CMK (cell line): ENCODE data around the gene SPDEF.

Experiments
- DNase-seq: peaks from one replicate; pipeline ENCODE4 v3.0.0-alpha.2; 2010; ENCODE audit warnings: low read depth

The SPDEF gene

DNA sequence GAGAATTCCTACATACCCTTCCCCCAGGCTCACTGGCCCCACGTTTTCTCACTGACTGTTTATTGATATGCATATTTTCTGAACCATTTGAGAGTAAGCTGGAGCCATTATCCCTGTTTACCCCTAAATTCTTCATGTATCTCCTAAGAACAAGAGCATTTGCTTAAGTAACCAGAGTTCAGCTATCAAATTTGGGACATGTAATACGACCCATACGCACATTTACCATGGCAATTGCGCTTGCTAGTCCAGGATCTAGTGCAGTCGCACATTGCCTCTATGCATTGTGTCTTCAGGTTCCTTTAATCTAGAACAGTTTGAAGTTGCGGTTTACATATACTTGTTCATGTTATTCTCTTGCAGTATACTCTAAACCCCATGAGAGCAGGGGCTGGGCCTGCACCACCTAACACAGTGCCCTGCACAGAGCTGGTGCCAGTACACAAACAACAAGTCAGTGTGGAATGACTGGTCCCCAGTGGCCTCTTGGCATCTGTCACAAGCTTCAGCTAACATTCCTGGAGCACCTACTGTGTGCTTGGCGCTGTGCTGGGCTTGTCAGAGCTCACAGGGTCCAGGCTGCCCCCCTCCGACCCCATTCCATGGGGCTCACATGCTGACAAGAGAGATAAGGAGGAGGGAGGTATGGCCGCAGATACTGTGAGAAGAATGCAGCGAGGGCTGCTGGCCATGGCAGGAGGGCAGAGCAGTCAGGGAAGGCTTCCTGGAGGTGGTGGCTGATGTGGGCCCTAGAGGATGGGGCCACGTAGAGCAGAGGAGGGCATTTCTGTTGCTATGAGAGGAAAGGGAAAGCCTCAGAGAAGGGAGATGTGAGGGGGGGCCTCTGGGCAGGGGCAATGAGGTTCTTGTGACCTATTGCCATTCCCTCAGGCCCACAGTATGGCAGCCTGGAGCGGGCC is 28.1 kb downstream of the SPDEF start:
- no peak for DNase-seq

DNA sequence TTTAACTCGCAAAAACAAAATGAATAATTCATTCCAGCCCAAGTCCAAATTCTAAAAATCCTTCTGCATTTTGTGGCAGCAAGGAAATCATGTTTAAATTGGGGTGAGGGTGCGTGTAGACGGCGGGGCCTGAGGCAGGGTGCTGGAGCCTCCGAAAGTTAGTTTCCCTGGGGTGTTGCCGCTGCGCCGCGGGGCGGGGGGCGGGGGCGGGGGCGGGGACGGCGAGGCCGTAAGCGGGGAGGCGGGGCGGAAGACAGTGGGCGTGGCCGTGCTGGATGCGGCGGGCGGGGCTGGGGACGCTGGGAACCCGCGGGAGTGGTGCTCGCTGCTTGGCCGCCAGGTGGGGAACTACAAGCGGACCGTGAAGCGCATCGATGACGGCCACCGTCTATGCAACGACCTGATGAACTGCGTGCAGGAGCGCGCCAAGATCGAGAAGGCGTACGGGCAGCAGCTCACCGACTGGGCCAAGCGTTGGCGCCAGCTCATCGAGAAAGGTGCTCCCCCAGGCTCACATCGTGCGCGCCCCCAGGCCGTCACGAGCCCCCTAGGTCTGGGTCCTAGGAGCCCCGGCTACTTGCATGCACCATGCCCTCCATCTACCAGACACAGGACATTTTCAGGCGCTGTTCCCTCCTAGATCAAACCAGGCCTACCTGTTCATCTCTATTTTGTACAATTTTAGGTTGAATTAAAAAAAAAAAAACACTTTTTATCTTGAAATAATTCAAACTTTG is 29.0 kb downstream of the SPDEF start:
- peak; percentile 78 for DNase-seq

DNA sequence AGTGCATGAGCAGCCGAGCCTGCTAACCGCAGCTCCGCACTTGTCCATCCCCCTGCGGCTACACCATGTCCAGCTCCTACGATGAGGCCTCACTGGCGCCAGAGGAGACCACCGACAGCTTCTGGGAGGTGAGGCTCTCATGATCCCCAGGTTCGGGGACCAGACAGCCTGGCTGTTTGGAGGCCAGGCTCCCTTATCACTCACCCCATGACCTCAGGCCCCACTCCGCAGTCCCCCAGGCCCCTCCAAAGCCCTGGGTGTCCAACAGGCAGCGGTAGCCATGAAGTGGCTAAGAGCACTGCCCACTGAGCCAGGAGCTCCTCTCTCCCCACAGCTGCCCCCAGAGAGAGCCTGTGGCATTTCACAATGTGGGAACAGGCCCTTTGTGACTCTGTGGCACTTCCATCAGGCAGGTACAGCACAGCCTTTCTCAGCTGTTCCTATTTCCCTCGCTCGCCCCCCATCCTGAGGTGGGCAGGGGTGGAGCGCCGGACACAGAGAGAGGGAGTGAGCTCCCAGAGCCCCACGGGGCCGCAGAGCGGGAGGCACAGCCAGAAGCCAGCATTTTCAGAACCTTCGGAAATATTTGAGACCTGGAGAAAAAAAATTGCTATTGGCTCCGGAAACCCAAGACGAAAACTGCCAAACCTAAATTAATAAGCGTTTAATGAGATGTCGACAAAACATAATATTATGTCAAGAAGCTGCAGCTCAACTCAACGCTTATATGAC is 29.7 kb downstream of the SPDEF start:
- DNase-seq, result no peak

DNA sequence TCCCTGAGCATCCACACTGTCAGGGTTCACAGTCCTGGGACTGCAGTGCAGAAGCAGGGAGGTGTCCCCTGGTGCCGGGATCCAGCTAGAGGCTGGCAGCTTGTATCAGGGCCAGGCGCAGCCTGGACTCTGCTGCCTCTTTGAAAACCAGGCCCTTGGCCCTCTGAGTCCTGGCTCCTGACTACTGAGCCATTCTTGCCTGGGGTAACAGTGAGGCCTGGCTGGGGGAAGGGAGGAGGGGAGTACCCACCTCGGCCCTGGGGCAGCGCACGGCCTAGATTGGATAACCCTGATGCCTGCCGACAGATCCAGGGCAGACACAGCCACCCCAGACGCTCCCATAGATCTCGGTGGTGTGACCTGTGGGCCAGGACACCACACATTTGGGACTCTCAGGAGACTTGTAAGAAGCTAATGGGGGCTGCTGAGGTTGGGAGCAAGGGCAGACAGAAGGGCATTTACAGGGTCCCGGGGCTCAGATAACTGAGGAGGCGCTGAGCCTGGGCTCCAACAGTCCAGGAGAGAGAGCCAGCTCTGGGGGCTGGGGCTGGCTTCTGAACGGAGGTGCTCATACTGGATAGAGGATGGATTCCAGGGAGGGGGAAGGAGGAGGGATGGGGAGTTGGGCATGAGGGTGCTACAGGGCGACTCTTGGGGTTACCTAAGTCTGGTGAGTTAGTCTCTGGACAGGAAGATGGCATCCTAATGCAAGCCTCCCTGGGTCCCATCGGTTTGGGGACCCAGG is 30.5 kb downstream of the SPDEF start:
- no peak for DNase-seq

DNA sequence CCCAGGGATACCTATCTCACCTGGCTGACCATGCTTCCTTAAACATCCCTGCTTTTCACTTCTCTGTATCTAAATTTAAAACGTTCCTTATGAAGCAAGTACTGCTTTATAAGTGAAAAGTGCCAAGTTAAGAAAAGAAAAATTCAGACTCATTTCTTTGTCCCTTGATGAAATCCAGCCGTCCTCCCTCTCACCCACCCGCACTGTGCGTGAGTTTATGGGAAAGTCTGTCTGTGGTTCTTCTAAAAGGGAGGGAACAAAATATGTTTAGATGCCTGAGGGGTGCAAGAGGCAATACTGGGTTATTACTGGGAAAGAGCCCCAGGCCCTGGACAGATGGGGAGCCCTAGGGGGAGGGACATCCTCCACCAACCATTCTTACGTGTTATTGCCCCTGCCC is 31.2 kb downstream of the SPDEF start:
- DNase-seq, result no peak

DNA sequence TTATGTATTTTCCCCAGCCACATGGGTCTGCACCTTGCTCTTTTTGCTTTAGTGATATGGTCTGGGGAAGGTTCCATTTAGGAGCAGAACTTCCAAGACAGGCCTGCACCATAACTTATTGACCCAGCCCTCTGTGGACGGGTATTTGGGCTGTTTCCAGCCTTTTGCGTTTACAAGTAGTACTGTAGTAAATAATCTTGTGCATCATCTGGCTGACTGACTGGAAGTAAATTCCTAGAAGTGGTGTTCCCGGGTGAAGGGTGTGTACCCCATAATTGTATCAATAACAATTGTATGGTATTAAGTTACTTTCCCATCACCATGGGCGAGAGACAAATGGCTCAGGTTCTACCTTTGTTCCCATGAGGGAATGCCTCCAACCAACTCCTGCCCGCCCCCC is 31.6 kb downstream of the SPDEF start:
- no peak for DNase-seq

DNA sequence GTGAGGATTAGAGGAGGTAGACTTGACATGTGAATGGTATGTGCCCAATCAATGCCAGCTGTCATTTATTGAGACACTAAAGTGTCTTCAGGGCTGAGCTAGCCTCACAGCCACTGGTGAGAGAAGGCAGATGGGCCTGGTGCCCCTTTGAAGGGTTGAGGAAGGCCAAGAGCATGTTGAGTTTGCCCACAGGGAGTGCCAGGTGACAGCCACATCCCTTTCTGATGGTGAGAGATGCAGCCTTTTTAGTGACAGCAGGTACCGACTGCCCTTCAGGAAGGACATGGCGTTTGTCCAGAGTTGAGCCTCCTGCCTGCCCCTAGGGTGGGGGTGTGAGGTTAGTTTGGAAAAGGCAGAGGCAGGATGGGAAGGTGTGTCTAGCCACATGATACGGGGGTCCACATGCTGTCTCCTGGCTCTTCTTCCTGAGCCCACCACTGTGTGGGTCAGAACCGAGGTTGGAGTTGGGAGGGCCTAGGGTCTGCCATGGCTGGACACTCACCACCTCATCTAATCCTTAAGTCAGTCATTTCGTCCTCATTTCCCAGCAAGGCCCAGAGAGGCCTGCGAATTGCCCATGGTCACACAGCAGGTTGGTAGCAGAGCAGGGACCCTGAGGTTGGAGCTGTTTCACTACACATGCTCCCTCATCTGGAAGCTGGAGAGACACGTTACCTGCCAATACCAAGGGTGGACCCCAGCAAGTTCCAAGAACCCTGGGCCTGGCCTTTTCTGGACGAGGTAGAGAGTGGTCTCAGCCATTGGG is 32.5 kb downstream of the SPDEF start:
- no peak for DNase-seq

DNA sequence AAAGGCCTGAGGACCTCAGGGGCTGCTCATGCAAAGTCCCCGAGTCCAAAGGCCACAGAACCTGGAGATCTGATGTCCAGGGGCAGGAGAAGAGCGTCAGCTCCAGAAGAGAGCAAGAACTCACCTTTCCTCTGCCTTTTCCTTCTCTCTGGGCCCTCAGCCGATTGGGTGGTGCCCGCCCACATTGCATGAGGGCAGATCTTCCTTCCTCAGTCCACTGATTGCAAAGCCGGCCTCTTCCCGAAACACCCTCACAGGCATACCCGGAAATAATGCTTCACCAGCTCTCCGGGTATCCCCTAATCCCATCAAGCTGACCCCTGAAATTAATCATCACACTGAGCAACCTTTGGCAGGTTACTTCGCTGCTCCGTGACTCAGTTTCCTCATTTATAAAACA is 33.4 kb downstream of the SPDEF start:
- no peak for DNase-seq

DNA sequence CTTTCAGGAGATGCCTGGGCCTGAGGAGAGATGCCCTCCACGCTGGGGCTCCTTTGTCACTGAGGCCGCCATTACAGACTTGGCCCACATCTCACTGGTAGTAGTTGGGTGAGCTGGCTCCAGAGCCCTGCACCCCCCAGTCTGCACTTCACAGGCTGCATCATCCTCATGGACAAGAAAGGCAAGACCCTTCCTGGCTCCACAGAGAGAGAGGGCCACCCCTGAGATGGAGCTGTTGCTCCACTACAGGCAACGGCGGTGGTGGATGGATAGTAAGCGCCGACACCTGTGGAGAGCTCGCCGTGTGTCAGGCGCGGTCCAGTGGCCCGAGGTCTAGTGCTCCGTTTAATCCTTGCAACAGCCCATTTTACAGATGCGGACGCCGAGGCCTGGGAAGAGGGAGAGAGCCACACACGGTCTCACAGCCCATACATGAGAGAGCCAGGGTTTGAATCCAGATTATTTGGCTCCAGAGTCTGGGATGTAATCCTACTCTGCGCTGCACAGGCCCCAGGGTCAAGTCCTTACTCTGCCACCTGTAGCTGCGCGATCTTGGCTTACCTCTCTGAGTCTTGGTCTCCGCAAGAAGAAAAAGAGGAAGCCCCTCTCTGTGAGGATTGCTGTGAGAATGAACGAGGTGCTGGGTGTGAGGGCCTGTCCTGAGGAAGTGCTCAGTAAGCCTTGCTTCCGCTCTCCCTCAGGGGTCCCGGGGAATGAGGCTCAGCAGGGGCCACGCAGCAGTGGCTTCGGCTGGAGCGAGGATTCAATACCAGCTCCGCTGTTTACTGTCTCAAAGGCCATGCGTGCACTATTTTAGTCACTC is 34.5 kb downstream of the SPDEF start:
- no peak for DNase-seq

DNA sequence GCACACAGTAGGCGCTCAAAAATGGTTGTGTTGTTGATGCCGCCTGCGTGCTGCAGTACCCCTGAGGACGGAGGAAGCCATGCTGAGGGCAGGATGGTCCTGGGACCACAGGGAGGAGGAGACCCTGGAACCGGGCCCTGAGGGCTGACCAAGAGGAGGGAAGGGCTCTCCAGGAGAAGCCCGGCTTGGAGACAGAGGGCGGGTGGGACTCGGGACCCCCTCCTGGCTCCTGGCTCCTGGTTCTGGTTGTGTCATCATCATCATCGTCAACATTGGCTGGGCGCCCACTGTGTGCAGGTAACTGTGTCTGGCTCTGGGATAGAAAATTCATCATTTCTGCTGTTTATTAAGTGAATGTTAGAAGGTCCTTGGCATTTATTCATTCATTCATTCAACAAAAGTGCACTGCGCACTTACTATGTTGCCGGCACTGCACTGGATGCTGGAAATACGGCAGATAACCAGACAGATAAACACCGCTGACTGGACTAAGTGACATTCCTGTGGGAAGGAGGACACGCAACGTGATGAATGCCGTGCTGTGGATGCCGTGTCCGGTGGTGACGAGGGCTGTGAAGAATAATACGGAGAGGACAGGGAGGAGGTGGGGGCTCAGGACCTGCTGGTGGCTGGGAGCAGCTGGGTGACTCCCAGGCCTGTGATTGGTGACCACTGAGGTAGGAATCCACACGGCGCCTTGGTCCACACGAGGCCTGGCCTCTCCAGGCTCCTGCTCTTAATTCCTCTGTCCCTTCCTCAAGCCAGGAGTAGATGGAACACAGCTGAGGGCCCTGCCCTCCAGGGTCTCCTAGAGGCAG is 35.3 kb downstream of the SPDEF start:
- DNase-seq, result no peak

DNA sequence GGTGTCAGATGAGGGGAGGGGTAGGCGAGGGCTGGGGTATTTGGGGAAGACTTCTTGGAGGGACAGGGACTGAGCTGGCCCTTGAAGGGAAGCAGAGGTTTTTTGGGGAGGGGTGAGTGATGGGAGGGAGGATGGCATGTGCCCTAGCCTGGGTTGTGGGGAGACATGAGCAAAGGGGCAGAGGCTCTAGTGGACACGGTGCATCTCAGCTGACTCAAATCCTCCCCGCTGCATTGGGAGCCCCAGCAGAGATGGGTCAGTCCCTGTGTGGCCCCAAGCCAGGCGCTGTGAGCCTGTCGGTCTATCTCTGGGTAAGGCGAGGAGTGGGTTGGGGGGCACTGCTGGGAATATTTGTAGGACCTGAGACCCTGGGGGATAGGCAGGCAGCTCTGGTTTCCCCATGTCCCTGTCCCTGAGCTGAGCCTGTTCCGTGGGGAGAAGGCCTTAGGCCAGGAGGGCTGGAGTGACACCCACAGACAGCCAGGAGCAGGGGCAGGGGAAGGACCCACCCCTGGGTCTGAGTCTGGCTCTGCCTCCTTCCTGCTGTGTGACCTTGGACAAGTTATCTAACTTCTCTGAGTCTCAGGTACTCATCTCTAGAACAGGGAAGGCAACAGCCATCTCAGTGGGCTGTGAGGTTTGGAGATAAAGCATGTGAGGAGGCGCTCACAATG is 36.0 kb downstream of the SPDEF start:
- DNase-seq, result no peak

DNA sequence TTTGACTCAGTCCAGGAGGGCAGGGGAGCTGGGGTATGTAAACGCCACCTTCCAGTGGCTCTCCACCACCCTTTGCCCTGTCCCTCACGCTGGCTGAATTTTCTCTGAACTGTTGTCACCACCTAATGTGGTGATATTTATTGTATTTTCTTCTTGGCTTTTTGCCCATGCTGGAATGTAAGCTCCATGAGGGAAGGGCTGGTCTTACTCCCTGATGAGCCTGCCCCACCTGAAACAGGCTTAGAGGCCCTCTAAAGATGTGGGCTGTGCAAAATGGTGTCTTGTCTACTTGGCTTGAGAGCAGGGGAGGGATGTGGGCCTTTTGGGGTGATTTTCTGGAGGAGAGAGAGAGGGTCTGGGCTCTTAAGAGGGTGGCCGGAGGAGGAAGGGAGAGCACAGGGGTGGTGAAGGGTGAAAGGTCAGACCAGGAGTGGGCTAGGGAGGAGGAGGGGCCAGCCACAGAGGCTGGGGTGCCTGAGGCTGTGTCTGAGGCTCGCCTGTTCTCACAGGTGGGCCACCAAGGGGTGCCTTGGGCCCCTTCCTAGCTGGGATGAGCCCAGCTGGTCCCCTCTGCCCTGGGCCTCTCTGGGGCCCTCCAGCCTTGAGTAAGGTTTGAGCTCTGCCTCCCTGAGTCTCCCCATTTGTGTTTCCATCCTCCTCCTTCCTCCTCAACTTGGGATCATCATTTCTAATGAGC is 37.3 kb downstream of the SPDEF start:
- no peak for DNase-seq

DNA sequence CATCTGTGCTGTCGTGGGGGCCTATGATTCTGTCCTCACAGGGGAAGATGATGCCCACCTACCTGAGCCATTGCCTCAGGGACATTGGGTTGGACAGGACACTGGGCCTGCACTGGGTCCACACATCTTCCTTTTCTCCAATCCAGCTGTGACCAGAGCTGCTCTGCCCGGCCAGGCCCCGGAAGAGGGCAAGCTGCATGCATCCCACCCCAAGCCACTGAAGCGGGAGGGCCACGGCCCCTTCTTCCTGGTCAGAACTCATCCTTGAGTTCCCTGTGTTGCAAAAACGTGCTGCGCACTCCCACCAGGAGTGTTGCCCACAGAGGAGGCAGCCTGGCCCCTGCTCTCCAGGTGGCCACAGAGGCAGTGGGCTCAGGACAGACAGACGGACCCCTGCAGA is 38.2 kb downstream of the SPDEF start:
- no peak for DNase-seq

DNA sequence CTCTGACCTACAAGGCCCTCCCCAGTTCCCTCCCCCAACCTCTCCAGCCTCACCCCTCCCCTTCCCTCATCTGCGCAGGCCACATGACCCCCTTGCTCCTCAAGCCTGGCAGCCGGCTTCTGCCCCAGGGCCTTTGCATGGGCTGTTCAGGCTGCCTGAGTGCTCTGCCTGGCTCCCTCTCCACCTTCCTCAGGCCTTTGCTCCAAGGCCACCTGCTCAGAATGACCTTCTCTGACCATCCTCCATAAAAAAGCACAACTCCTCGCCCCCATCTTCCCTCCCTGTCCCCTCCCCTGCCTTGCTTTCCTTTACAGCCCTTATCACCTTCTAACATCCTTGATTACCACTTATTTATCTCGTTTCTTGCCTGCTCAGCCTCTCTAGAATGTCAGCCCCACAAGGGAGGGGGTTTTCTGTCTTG is 38.7 kb downstream of the SPDEF start:
- DNase-seq, result no peak

DNA sequence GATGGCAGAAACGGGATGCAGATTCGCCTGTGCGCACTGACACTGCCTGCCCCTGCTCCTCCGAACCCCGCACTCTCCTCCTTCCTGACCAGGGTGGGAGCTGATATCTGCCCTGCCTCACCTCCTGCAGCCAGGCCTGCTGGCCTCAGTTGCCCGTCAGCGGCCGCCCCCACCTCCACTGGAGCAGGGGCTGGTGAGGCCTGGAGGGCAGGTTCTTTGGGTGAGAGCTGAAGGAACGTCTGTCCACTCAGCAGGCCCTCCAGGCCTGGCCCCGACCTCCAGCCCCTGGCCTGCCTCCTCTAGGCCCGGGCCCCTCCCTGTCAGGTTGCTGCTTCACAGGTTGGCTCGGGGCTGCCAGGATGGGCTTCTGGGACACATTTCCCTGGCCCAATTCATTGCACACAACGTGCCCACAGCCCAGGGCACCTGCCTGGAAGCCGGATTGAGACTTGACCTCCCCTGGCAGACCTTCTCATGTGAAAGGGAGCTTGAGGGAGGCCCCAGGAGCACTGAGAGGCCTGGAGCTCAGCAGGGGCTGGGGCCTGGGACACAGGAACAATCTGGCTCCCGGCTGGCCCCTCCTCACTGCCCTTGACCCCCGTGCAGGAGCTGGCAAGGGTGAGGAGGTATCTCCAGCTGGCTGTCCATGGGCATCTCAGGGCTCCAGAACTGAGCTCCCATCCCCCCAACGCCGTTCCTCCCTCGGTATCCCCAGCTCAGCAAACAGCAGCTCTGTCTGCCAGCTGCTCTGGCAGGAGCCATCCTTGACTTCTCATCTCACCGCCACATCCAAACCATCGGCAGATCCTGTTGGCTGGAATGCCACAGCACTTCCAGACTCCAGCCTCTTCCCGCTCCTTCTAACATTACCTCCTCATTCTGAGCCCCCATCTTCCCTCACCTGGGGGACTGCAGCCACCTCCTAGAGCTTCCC is 39.5 kb downstream of the SPDEF start:
- no peak for DNase-seq

DNA sequence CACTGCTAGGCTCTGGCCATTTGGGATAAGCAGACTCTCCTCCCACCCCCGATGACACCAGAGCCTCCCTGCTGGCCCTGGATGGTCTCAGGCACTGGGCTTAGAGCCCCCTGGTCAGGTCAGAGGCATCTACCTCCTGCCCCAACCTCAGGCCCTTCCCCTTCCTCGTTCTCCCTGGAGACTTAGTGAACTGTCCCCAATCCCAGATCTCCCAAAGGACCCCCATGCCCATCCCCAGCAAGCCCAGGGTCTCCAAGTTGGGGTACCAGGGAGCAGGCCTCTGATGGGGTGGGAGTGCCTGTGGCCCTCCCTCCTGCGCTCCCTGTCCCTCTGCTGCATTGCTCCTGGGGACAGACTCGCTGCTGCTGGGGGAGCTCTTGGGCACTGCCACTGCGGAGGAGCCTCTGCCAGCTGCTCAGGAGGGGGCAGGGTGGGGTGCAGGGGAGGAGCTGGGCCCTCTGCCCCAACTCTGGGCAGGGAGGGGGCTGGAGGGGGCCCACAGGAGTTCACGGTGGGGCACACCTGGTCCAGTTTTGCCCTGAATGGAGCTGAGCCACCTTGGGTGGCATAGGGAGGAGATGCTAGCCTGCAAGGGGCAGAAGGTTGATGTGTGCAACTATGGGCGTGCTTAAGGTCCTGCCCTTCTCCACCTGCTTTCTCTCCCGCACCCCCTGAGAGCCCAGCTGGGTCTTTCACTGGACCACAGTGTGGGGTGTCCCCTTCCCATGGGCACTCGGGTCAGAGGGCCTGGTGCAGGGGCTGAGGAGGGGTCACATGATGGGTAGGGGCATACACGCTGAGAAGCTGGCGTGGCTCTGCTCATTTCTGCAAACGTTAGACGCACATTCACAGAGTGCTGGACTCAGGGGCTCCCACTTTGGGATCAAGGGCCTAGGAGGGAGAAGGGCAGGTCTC is 40.4 kb downstream of the SPDEF start:
- DNase-seq, result no peak
